HG03039 (cell line): ENCODE measurements around the gene BLM.
"Not testable (repeated sequence)": the region's sequence is repeated elsewhere in the genome, so short reads cannot be mapped to it uniquely, and the experiment has no call there.

ENCODE experiments used
- ATAC-seq: cut with Tn5 transposase; IDR thresholded peaks from one replicate; pipeline ENCODE4 v1.9.1; 2021; ENCODE audit warnings: mild to moderate bottlenecking, moderate library complexity; ENCODE audit not compliant: unreplicated experiment

BLM gene

DNA sequence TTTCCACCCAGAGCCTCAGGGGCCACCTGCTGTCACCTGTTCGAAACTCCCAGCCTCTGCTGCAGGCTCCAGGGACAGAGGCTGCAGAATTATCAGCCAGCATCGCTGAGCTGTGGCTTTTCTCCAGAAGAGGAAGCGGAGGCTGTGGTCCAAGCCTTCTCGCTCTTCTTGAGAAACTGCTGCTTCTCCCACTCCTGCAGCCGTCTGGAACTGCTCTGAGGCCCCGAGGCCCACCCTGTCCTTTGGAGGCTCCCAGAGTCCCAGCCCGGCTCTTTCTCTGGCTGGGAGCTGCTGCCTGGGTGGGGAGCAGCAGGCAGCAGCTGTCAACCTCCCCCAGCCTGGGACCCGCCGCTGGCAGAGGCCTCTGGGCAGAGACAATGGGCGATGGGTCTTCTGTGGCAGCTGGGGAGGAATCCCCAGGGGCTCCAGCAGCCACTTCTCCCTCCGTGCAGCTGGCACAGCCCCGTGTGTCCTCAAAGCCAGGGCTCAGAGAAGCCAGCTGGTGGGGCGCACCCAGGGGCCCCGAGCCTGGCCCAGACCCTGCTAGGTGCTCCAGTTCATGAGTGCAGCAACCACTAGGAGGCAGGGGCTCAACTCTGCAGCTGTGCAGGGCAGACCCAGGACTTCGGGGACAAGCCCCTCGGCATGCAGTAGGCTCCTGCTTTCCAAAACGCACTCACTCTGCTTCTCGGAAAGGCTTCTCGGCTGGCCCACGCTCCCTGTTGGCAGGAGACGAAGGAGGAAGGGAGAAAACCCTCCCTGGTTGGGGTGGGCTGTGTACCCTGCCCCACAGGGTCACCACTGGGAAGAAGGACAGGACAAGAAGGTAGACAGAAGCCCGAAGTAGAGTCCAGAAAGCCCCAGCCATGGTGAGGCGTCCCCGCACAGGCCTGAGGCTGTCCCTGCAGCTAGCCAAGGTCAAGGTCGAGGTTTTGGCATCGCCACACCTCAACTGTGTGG, 101.4 kb downstream of the BLM start:
- ATAC-seq: no peak

DNA sequence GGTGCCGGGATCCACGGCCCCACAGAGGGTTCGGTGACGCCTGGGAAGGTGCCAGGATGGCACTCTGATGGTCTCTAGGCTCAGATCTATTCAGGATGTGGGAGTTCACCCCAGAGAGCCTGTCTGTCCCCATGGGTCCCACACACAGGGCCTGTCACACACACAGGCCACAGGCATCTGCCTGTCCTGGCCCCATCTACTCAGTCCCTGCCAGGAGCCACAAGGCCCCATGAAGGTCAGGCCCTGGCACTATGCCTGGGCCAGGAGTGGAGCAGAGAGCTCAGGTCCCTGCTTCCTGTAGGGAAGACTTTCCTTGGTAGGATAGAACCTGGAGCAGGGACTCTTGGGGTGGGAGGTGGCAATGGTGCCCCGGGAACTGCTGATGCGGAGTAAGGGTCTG, 102.2 kb downstream of the BLM start:
- ATAC-seq: no peak

GRCh38 chr15:90819850-90820249, 102.7 kb downstream of the BLM start:
- ATAC-seq: no peak

- no peak for ATAC-seq
These were observed 103.3 kb downstream of the BLM start for GRCh38 chr15:90820481-90820880.

GRCh38 chr15:90822204-90822955, 105.2 kb downstream of the BLM start:
- ATAC-seq: no peak

DNA sequence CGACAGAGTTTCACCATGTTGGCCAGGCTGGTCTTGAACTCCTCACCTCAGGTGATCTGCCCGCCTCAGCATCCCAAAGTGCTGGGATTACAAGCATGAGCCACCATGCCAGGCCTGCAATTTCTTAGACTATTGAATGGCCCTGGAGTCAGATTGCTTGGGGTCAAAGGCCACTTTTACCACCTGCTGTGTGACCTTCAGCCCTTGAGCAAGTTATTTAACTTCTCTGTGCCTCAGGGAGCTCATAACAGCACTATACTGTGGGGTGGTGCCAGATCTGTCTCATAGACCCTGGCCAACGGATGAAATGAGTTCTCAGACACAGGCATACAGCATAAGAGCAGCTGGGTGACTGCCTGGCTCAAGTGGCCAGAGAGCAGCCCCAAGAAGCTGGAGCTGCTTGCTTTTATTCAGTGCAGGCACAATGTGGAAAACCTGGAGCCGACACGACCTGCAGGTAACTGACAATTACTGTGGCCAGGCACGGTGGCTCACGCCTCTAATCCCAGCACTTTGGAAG, 106.4 kb downstream of the BLM start:
- no peak for ATAC-seq

- not testable (repeated sequence) for ATAC-seq
These were observed 108.2 kb downstream of the BLM start for GRCh38 chr15:90825115-90825899.

DNA sequence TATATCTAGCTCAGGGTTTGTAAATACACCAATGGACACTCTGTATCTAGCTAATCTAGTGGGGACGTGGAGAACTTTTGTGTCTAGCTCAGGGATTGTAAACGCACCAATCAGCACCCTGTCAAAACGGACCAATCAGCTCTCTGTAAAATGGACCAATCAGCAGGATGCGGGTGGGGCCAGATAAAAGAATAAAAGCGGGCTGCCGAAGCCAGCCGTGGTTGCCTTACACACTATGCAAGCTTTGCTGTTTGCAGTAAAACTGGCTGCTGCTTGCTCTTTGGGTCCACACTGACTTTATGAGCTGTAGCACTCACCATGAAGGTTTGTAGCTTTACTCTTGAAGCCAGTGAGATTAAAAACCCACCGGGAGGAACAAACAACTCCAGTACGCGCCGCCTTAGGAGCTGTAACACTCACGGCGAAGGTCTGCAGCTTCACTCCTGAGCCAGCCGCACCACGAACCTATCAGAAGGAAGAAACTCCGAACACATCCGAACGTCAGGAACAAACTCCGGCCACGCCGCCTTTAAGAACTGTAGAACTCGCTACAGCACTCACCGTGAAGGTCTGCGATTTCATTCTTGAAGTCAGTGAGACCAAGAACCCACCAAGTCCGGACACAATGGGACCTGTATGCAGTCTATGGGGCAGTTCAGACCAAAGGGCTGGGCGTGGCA, 109.2 kb downstream of the BLM start:
- not testable (repeated sequence) for ATAC-seq

DNA sequence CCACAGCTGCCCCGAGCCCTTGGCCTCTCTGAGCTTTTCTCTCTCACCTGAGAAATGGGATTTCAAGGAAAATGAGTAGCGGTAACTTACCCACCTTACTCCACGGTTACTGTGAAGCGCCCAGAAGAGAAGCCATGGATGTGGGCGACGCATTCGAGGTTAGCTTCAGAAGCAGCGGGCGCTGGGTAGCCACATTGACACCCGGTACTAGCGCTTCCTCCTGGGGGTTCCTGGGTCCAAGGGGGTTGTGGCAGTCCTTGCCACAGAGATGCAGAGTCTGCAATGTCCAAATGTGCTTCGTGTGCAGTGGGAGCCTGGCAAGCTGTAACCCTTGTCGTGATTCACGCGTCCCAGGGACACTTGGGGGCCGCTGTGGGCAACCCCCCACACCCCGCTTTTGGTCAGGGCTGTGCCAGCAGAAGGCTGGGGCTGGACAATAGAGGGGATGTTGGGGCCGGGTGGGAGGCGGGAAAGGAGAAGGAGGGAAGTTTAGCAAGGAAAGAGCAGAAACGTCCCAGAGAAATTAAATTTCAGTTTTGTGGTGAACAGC, 109.8 kb downstream of the BLM start:
- ATAC-seq: no peak

DNA sequence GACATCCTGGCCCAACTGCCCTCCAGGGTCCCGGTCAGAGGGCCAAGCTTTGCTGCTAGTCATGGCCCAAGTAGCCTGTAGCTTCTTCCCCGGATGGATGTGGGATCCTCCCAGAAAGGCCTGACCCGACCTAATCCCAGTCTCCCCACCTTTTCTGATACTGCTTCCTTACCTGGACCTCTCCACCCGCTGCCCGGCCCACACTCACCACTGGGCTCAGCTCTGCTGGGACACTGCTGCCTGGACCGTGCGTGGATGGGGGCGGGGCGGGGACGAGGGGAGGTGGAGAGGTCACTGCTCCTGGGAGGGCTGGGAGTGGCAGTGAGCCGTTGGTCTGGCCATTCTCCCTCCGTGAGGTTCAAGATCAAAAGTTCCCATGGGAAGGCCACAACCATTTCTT, 111.0 kb downstream of the BLM start:
- no peak for ATAC-seq

DNA sequence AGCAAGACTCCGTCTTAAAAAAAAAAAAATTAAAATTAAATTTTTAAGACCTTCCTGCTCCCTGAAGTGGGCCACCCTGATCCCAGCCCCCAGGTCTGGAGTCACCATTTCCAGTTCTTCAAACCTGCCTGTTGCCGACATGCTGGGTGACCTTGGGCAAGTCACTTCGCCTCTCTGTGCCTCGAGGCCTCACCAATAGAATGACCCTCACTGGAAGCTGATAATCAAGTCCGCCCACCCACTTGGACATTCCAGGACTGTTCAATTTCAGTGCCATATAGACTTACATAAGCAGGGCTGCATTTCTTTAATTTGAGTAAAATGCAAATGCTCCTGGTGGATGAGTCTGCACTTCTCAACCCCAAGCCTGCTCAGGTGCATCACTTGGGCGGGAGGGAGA, 112.0 kb downstream of the BLM start:
- no peak for ATAC-seq

DNA sequence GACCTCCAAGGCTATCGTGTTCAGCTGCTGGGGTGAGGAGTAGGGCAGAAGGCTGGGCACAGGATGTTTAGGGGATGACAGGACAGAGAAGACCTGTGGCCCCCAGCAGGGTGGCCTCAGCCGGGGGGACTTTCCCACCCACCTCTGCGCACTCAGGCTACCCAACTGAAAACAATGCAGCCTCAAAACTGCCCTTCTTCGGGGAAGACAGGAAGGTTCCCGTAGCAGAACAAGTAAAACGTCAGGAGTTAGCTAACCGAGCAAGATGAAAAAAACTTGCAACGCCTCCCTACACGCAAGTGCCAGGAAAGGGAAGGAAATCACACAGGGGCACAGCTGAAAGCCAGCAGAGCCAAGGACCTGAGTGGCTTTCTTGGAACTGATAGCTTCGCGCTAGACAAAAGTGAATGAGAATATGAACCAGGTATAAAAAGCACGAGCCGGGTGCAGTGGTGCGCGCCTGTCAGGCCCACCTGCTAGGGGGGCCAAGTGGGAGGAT, 112.8 kb downstream of the BLM start:
- no peak for ATAC-seq

GRCh38 chr15:90834626-90835025, 117.5 kb downstream of the BLM start:
- ATAC-seq: no peak

- no peak for ATAC-seq
These were observed 119.2 kb downstream of the BLM start for GRCh38 chr15:90836296-90836871.

DNA sequence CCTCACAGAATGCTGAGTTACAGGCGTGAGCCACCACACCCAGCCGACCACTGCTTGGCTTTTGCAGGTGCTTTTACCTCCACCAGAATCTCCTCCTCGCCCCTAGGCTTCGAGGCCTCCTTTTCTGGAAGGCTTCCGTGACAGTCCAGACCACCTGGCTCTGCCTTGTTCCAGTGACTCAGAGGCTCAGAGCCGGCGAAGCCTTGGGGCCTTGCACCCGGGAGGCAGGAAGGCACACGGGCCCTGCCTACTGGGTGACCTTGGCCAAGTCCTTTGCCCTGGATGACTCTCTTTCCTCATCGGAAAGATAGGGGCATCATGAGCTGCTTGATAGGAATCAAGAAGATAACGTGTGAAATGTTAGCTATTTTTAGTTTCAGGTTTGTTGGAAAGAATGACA, 119.9 kb downstream of the BLM start:
- ATAC-seq: no peak

DNA sequence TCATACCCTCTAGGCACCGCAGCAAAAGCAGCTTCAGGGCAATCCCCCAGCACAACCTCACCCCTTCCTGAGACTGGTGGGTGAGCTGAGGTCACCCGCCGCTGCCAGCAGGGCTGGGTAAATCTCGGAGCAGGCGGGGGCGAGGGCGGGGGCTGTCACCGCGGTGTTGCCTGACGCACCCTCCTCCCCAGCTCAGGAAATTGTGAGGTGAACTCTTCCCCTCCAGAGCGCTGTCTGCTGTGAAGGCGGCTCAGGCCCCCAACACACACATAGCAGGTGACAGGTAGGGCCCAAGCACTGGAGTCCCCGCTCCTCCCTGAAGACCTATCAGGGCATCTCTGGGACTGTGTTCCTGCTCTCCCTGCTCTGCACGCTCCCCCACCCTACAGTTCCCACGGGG, 121.0 kb downstream of the BLM start:
- no peak for ATAC-seq

DNA sequence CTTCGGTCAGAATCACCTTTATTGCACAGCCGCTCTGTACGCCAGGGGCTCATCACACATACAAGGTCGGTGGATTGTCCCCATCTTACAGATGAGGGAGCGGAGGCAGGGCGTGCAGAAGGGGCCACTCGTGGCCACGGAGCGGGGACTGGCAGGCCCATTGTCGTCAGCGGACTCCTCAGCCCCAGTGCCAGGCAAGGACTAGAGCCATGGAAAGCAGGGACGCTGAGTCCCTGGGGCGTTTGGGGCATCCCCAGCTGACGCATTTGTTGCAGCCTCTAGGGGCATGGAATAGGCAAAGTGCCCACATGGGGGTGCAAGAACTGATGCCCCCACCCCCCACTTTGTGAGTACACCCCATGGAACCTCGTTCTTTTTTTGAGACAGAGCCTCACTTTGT, 121.4 kb downstream of the BLM start:
- ATAC-seq: no peak

- peak; percentile 51 for ATAC-seq
These were observed 122.3 kb downstream of the BLM start for GRCh38 chr15:90839187-90840071.
